HuH-7 (cell line): ENCODE data around the gene ADAP1.
"Not testable (repeated sequence)": the region's sequence is repeated elsewhere in the genome, so short reads cannot be mapped to it uniquely, and the experiment has no call there.

ENCODE experiments used
- DNase-seq: peaks from one replicate; pipeline ENCODE4 v3.0.0; 2011; ENCODE audit warnings: low spot score

The ADAP1 gene

GRCh38 chr7:938546-939185, 15.8 kb downstream of the ADAP1 start:
- no peak for DNase-seq

DNA sequence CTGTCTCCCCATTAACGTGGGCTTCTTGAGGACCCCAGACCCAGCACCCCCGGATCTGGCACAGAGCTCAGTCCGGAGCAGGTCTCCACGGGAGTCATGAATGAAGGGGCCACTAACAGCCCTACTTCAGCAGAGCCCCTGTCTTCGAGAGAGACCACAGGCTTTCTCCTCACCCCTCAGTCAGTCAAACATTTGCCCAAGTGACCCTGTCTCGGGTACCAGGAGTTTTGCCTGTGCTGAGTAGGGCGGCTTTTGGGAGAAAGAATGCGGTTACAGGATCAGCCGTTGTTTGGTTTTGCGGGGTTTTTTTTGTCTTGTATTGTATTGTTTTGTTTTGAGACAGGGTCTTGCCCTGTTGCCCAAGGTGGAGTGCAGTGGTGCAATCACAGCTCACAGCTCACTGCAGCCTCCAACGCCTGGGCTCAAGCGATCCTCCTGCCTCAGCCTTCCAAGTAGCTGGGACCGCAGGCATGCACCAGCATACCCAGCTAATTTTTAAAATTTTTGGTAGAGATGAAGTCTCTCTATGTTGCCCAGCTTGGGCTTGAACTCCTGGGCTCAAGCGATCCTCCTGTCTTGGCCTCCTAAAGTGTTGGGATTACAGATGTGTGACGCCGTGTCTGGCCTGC, 16.5 kb downstream of the ADAP1 start:
- peak; percentile 80 for DNase-seq

- DNase-seq = peak; percentile 83
These were observed 18.0 kb downstream of the ADAP1 start for GRCh38 chr7:936386-937054.

GRCh38 chr7:935874-936385, 18.6 kb downstream of the ADAP1 start:
- no peak for DNase-seq

- DNase-seq = no peak
These were observed 19.2 kb downstream of the ADAP1 start for GRCh38 chr7:935164-935873.

DNA sequence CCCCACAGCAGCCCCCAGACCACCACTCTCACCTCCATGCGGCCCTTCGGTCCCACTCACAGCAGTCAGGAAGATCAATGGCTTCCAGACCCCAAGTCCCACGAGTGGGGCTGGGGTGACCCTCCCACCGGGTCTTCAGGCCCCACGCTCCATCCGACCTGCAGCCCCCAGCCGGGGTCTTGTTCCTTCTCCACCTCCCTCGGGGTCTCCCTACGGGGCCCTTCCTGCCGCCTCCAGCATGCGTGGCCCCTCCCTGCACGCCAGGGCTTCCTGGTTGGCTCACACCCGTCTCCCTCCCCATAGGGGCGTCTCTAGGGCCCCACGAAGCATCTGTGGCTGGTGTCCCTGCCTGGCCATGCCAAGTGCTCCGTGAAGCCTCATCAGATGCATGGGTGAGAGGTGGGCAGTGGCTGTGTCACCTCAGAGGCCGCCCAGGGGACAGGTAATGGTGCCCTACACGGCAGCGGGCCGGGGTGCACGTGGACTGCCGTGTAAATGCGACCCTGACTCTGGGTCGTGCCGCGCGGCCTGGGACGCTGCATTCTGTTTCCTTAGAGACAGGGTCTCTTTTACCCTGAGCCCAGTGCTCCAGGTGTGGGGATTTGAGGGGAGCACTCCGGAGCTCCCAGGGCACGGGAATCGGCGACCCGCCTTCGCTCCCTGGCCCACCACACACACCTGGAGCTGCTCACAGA, 19.9 kb downstream of the ADAP1 start:
- no peak for DNase-seq

- no peak for DNase-seq
These were observed 21.9 kb downstream of the ADAP1 start for GRCh38 chr7:932651-932975.

- no peak for DNase-seq
These were observed 22.4 kb downstream of the ADAP1 start for GRCh38 chr7:931871-932650.

DNA sequence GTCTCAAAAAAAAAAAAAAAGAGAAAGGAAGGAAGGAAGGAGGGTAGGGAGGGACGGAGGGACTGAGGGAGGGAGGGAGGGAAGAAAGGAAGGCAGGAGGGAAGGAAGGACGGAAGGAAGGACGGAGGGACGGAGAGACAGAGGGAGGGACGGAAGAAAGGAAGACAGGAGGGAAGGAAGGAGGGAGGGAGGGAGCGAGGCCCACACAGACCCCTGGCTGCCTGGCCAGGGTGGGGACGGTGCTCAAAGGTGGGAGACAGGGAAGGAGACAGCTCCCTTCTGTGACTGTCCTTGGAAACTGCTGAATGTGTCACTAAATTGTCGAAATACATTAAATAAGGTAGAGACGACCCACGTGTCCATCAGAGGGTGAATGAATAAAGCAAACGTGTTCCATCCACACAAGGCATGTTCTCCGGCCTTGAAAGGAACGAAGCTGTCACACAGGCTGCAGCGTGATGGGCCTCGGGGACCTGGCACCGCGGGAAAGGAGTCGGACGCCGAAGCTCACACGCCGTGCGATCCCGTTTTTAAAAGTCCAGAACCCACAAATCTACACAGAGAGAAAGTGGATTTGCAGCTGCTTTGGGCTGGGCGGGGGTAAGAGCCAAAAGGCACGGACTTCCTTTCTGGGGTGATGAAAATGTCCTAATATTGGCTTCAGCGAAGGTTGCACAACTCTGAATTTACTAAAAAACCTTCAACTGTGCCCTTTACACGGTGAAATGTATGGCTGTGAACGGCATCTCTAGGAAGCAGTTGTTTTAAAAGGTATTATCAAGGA, 23.3 kb downstream of the ADAP1 start:
- DNase-seq = no peak

DNA sequence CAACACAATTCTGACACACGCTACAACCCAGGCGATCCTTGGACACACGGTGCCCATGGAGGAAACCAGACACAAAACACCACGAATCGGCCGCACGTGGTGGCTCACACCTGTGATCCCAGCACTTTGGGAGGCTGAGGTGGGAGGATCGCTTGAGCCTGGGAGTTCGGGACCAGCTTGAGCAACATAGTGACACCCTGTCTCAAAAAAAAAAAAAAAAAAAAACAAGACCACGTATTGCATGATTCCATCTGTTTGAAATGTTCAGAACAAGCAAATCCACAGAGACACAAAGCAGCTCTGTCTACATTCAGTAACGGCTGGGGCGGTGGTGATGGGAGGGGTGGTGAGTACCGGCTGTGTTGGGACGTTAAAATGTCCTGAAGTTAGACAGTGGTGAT, 25.2 kb downstream of the ADAP1 start:
- no peak for DNase-seq

GRCh38 chr7:927031-927671, 27.3 kb downstream of the ADAP1 start:
- DNase-seq = no peak

DNA sequence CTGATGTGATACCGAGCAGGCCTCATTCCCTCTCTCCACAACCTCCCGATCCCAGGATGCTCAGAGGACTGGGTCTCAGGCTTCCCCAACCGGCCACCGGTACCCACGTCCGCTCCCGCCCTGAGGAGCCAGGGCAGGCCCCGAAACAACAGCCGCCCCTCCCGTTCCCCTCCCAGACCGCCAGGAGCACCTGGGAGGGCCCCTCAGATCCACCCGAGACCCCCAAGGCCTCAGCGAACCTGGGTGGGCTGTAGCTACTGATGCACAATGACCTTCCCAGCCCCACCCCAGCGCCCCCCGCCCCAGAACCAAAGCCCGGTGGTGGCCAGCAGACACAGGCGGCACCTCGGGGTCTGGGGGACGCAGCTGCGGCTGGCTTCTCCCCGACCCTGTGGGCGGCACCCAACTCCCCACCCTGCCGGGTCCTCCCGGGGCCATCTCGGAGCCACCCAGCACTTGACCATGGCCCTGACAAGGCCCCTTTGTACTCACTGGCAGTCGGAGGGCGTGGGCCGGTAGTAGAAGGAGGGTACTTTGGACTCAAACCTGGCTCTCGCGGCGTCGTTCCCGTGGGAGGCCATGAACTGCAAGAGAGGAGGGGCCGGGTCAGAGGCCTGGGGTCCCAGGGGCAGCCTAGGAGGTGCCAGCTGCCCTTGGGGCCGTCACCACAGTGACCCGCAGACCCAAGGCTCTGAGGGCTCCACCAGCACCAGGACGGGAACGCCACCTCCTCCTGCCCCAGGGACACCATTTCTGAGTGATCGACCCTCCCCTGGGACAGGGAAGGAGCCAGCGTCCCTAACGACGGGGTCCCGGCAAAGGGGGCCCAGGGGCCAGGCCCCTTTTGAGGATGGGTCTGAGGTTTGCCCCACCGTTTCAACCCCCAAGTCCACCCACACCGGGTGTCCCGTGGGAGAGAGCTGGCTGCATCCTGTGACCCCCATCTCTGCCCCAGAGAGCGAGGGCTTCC, 28.1 kb downstream of the ADAP1 start:
- peak; percentile 95 for DNase-seq

GRCh38 chr7:925601-926000, 28.9 kb downstream of the ADAP1 start:
- no peak for DNase-seq

GRCh38 chr7:924541-925231, 29.8 kb downstream of the ADAP1 start:
- no peak for DNase-seq

DNA sequence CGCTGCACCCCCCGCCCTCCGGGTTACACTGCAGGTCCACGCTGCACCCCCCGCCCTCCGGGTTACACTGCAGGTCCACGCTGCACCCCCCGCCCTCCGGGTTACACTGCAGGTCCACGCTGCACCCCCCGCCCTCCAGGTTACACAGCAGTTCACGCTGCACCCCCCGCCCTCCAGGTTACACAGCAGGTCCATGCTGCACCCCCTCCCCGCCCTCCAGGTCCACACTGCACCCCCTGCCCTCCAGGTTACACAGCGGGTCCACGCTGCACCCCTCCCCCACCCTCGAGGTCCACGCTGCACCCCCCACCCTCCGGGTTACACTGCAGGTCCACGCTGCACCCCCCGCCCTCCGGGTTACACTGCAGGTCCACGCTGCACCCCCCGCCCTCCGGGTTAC, 30.4 kb downstream of the ADAP1 start:
- DNase-seq = not testable (repeated sequence)

DNA sequence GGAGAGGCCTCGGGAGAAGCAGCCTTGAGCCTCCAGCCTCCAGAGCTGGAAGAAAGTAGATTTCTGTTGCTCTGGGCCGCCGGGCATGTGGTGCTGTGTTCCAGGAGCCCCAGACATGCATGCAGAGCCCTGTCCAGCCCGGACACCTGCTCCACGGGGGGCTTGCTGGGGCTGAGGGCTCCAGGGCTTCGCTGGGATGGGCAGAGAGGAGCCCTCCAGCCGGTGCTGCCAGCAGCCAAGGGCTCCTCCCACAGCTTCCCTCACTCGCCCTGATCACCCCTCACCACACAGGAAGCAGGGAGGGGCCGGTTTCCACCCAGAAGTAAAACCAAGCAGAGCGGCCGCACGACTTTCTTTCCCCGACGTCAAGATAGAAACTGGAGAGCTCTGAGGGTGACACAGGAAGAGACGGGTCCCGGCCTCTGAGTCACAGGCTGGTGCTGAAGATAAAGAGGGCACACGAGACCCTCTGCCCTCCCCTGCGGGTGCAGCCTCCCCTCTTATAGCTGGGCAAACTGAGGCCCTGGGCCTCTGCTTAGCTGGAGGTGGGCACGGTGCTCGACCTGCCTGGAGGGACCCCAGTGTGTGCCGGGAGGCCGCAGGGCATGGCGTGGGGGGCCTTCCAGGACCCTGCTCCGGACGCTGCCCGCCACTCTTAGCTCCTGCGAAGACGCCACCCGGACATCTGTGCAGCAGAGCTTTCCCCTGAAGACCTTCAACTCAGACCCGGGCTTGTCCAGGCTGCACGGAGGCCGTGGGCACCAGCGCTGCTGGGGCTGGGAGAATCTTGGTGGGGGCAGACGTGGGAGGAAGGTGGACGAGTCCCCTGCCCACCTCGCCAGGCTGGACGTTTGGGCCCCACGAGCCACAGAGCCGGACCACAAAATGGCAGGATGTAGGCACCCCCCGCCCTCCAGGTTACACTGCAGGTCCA, 31.1 kb downstream of the ADAP1 start:
- DNase-seq = no peak
